ENCODE measurements around the gene GNAI3.

Gene GNAI3

DNA sequence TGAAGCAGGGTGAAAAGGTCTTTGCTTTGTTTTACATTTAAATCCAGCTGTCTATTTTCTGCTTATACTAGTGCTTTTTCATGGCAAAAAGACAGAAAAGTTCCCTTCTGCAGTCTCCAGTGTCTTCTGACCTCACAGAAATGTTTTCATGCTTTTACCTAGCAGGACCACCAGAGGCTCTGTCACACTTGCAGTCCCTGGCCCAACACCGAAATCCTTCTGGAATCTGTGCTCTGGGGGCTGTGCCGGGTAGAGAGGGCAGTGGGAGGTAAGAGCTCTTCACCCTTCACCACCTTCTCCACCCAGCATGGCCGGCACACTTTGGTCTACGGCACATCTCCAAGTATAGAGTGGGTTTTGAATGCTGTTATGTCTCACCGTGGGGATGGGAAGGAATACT lies 50.2 kb downstream of the GNAI3 start:
- no peak for DNase-seq (ENCODE audit: low read depth)

DNA sequence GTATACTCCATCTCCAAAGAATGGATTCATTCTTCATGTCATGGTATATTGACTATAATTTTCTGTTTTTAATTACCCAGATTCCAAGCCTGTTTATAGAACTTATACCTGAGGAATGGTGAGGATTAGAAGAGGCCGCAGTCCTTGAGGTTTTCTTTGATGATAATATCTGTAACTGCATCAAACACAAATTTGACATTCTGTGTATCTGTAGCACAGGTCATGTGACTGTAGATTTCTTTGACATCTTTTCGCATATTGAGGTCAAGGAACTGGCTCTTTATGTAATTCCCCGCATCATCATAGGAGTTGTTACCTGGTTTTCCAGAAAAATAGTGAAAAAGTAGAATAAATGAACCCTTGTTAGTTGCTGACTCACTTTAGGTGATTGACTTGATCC lies 54.8 kb downstream of the GNAI3 start:
- DNase-seq (ENCODE audit: low read depth): no peak

DNA sequence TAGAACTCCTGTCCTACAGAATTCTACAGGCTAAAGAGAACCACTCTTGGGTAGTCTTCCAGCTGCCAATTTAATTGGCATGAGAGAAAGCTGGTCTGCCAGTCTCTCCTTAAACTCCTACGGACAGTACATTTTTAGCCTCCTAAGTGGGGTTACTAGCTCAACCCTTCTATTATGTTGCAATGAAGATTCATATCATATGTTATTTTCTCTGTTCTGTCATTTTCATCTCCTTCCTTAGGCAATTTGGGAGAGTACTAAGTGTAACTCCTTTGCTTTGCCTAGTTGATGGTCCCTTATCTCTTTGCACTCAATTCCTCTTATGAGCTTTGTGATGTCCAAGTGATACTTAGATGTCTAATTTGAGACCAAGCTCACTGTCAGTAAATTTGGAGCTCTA lies 57.0 kb downstream of the GNAI3 start:
- no peak for DNase-seq (ENCODE audit: low read depth)

- no peak for DNase-seq (ENCODE audit: low read depth)
These were observed 61.5 kb downstream of the GNAI3 start for GRCh38 chr1:109609881-109610280.

GRCh38 chr1:109610609-109611307 lies 62.3 kb downstream of the GNAI3 start:
- DNase-seq (ENCODE audit: low read depth): no peak

- DNase-seq (ENCODE audit: low read depth): no peak
These were observed 63.0 kb downstream of the GNAI3 start for GRCh38 chr1:109611308-109611990.

- DNase-seq (ENCODE audit: low read depth): no peak
These were observed 65.1 kb downstream of the GNAI3 start for GRCh38 chr1:109613361-109614147.

DNA sequence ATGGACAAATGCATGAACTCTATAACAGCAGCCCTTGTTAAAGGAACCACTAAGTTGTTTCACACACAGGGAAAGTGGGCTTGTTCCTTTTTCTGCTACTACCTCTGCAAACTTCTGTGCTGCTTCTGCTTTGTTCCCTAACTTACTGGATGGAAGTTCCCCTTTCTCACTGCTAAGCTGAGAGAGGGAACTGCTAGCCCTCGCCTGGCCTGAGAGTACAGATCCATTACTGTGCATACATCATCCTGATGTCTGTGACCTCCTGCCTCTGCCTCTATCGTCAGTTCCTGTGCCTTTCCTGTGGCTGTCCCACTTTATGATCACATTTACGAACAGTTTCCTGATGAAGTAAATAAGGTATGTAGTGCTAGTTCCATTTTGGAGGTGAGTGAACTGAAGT lies 67.5 kb downstream of the GNAI3 start:
- no peak for DNase-seq (ENCODE audit: low read depth)

- DNase-seq (ENCODE audit: low read depth): no peak
These were observed 68.0 kb downstream of the GNAI3 start for GRCh38 chr1:109616391-109616790.

- peak; percentile 49 for DNase-seq (ENCODE audit: low read depth)
These were observed 68.9 kb downstream of the GNAI3 start for GRCh38 chr1:109617291-109617801.

DNA sequence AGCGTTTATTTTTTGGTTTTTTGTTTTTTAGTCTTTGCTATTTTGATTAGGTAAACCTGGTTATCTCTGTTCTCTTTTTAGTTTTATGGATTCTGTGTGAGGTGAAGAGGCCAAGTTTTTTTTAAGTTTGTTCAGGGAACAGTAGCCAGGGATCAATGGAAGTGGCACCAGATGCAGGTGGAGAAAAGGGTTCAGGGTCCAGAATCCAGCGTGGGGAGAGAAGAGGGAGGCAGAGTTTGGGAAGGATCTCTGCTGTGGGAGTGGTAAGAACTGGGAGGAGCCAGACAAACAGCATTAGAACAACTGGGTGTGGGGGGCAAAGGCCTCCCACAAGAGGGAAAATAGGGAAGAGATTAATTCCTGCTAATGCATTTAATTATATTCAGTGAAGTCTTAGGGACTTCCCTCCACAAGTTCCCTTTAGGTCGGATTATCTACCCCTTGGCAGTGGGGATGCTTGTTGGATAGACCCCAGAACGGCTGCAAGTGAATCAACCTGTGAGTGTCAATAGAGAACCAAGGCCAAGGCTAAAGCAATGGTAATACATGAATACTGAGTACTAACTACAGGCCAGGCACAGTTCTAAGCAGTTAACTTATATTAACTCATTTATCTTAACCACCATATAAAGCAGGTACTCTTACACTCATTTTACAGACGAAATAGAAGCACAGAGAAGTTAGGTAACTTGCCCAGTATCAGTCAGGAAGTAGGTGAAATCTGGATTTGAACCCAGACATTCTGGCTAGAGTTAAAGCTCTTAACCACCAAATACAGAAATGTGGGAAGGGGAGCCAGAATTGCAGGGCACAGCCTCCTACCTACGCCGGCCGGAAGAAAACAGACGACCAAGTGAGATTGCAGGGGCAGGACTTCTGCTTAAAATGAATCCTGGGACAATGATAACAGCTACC lies 70.5 kb downstream of the GNAI3 start:
- no peak for DNase-seq (ENCODE audit: low read depth)

DNA sequence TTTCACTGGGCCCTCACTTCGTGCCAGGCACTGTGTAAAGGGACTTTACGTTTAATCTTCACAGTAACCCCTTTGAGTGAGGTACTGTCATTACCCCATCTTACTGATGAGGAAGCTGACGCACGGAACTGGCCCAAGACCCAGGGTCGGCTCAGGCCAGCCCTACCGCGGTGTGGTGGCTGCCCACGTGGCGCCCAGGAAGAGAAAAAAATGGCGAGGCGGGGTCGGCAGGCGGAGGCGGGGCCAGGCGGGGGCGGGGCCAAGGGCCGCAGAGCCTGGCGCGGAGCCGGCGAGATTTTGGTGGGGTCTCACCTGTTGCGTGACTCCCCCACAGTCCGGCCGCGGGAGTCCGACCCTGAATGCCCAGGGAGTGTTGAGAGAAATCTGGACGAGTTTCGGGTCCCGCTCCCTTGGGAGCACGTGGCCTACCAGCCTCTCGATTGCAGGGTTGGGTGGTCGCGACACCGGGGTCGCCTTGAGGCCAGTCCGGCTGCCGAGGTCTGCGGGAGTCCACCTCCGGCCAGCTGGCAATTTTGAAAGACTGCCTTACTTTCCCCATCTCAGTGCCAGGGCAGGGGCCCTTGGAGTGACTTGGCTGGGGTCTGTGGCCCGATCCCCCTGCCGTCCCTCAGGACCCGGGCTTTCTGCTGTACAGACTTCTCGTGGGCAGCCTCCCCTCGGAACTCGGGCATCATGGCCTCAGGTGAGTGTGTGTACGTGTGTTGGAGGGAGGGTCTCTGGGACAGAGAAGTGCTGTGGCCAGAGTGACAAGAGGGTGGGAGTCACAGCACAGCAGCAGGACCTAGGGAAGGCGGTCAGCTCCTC lies 71.4 kb downstream of the GNAI3 start, which contains the start of the genes AMPD2 and GNAT2:
AMPD2 (plus strand) TSS at position 262 of the 825 bp plus-strand sequence. CDS start 1,339 bp downstream, outside the sequence.
GNAT2 (minus strand) TSS at position 41 of the 825 bp plus-strand sequence. CDS start 6,746 bp downstream, outside the sequence.
- DNase-seq (ENCODE audit: low read depth): peak; percentile 68

DNA sequence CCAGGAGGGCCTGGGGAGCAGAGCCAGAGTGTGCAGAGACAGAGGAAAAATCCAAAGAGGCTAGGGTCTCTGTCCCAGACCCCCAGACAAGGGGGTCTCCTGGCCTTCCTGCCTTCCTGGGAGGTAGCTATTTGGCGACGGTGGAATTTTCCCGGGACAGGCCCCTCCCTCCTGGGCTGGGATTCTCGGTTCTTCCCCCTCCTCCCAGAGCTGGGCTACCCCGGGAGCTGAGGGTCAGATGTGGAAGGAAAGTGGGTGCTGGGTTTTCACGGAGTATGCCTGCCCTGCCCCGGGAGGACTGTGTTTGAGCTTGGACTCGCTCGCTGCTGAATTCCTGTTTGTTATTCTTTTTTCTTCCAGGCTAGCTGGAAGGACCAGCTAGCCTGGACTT lies 72.0 kb downstream of the GNAI3 start:
- no peak for DNase-seq (ENCODE audit: low read depth)

DNA sequence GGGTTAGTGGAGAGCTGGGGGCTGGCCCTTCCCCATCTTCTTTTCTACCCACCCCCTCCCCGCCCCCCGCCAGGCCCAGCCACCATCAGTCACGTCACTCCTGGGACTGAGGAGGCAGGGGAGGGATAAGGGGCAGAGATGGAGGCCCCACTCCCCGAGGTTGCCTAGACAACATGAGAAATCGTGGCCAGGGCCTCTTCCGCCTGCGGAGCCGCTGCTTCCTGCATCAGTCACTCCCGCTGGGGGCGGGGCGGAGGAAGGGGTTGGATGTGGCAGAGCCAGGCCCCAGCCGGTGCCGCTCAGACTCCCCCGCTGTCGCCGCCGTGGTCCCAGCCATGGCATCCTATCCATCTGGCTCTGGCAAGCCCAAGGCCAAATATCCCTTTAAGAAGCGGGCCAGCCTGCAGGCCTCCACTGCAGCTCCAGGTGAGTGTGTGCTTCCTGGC lies 72.4 kb downstream of the GNAI3 start:
- peak; percentile 89 for DNase-seq (ENCODE audit: low read depth)

DNA sequence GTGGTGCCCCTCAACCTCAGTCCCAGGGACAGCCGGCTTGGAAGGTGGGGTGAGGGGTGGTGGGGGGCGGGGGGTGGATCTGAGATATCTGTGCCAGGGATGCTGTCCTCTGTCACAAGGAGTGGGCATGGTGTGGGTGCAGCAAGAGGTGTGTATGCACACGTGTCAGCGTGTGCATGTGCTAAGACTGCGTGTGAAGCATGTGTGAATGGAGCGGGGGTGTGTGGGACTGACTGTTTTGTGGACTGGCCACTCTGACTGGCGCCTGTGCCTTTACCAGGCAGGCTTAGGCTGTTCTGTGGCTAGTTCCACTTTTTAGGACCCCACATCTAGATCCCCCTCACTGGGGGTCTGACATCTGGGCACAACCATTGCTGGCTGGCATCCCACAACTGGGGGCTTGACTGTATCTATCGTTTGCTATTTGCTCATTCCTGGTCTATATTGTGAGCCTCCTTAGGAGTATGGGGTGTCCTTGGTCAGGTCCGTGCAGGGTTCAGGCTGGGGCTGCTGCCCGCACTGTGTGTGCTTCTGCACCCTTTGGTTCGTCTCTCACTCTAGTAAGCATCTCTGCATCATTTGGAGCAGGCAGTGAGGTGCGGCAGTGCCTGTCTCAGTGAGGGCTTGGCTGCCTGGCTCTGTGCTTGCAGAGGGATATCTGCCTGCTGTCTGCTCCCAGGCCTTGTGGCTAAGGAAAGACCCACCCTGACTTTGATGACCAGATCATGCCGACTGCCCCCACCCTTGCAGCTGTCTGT lies 73.1 kb downstream of the GNAI3 start:
- DNase-seq (ENCODE audit: low read depth): no peak

DNA sequence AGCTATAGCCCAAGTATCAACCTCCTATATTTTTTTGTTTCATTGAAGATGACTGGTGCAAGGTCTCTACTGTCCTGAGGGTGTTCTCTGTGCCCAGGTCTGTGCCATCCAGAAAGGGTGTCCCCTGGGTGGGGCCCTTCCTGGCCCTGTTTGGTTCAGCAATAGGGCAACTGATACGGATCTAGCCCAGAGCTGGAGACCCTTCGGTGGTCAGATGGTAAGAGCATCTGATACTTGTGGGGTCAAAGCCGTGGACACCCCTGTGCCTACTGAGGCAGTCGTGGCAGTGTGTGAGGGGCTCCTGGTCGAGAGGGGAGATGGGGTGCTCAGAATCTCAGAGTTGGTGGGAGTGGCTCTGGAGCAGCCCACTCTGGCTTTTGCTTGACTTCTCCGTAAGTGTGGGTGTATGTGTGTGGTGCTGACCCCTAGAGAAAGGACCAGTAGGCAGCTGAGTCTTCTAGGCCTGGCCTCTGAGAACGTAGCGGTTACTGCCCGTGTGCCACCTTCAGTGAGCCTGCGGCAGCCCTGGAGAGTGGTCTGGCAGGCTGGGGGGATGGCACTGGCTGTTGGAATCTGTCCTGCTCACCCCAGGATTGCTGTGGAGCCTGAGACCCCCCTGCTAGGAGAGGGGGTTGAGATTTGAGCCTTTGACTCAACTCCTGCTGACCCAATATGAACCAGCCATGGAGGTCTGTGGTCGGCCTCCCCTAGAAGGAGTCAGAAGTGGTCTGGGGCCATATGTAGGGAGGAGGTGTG lies 73.9 kb downstream of the GNAI3 start:
- DNase-seq (ENCODE audit: low read depth): no peak

GRCh38 chr1:109622895-109623294 lies 74.5 kb downstream of the GNAI3 start:
- DNase-seq (ENCODE audit: low read depth): no peak

- DNase-seq (ENCODE audit: low read depth): no peak
These were observed 75.3 kb downstream of the GNAI3 start for GRCh38 chr1:109623601-109624161.
